HepG2 (cell line): ENCODE results near the gene PDP2. TPM values are rescaled to one million over a fixed set of nuclear protein-coding genes. Genes with fewer than 3 reads are reported as not detected.

Experiments
- CEBPB ChIP-seq: IDR thresholded peaks from 2 replicates; pipeline ENCODE4 v1.6.1; 2011; ENCODE audit warnings: low read depth, low read length, improper control_type of control experiment, borderline replicate concordance
- HDAC2 ChIP-seq: sonication (generic); formaldehyde crosslinking; IDR thresholded peaks from 2 replicates; pipeline ENCODE4 v1.4.0; 2020; ENCODE audit warnings: missing genetic modification reagents
- IRF1 ChIP-seq: sonication (generic); formaldehyde crosslinking; IDR thresholded peaks from 2 replicates; pipeline ENCODE4 v1.4.0; 2020; ENCODE audit warnings: low read depth, mild to moderate bottlenecking, missing genetic modification reagents
- NBN ChIP-seq: fragments of 450-650 bp; conservative IDR thresholded peaks from 2 replicates; pipeline ENCODE4 v1.6.1; 2017
- NFYC ChIP-seq: IDR thresholded peaks from 2 replicates; pipeline ENCODE4 v1.6.1; 2016; ENCODE audit warnings: missing genetic modification reagents, missing compliant biosample characterization
- PAX8 ChIP-seq: sonication (generic); formaldehyde crosslinking; IDR thresholded peaks from 2 replicates; pipeline ENCODE4 v1.8.0; 2022; ENCODE audit warnings: mild to moderate bottlenecking, missing genetic modification reagents, borderline replicate concordance
- PHF20 ChIP-seq: sonication (generic); formaldehyde crosslinking; IDR thresholded peaks from 2 replicates; pipeline ENCODE4 v1.5.0; 2020; ENCODE audit warnings: mild to moderate bottlenecking, missing genetic modification reagents
- SRF ChIP-seq: IDR thresholded peaks from 2 replicates; pipeline ENCODE4 v1.6.1; 2011; ENCODE audit warnings: mild to moderate bottlenecking, low read depth, low read length, moderate library complexity
- SSRP1 ChIP-seq: IDR thresholded peaks from 2 replicates; pipeline ENCODE4 v1.6.1; 2016; ENCODE audit warnings: control low read depth
- TCF7 ChIP-seq: sonication (generic); IDR thresholded peaks from 2 replicates; pipeline ENCODE4 v1.6.1; 2016; ENCODE audit warnings: antibody characterized with exemption, low read depth
- ZMYM2 ChIP-seq: sonication (generic); formaldehyde crosslinking; IDR thresholded peaks from 2 replicates; pipeline ENCODE4 v1.8.0; 2022; ENCODE audit warnings: mild to moderate bottlenecking, missing genetic modification reagents
- ZMYM3 ChIP-seq: sonication (generic); formaldehyde crosslinking; IDR thresholded peaks from 2 replicates; pipeline ENCODE4 v1.5.1; 2020; ENCODE audit warnings: mild to moderate bottlenecking, missing genetic modification reagents
- ZNF331 ChIP-seq: sonication (generic); formaldehyde crosslinking; IDR thresholded peaks from 2 replicates; pipeline ENCODE4 v1.4.0; 2020; ENCODE audit warnings: missing genetic modification reagents
- ZNF33A ChIP-seq: sonication (generic); formaldehyde crosslinking; IDR thresholded peaks from 2 replicates; pipeline ENCODE4 v1.5.1; 2020; ENCODE audit warnings: missing genetic modification reagents, mild to moderate bottlenecking, moderate library complexity, borderline replicate concordance
- ZNF34 ChIP-seq: sonication (generic); formaldehyde crosslinking; IDR thresholded peaks from 2 replicates; pipeline ENCODE4 v1.4.0; 2020; ENCODE audit warnings: mild to moderate bottlenecking, missing genetic modification reagents, borderline replicate concordance
- ZNF780A ChIP-seq: sonication (generic); formaldehyde crosslinking; IDR thresholded peaks from 2 replicates; pipeline ENCODE4 v1.8.0; 2022; ENCODE audit warnings: mild to moderate bottlenecking, missing genetic modification reagents, moderate library complexity
- polyA plus RNA-seq, 8 experiments: library from polyadenylated mRNA; depleted of rRNA in 3 of 8; stranded (reverse) in 7 of 8; unstranded in 1 of 8; fragments of >200 nt; fragmentation: Illumina TruSeq in 4 of 8; extraction: Trizol in 4 of 8; gene quantifications; 2 replicates each; pipeline versions ENCODE4 v1.2.1 to v1.2.3, GENCODE V29; 2011 to 2016; ENCODE audit warnings: low read depth in 4 of 8, missing spikeins in 1 of 8, mixed read lengths in 1 of 8; ENCODE audit not compliant: insufficient read depth in 1 of 8
- total RNA-seq, 5 experiments: library from RNA; depleted of rRNA; stranded (reverse); fragments of >200 nt; fragmentation: Illumina TruSeq; extraction: Trizol; gene quantifications; 2 replicates each; pipeline ENCODE4 v1.2.3, GENCODE V29; 2016; ENCODE audit warnings: low read depth in 1 of 5
- TF ChIP-seq, protein P1 (sequence below): IDR thresholded peaks from 2 replicates; pipeline ENCODE4 v1.4.0; 2020; ENCODE audit warnings: mild to moderate bottlenecking, missing genetic modification reagents
- TF ChIP-seq, protein P2 (sequence below): sonication (generic); formaldehyde crosslinking; IDR thresholded peaks from 2 replicates; pipeline ENCODE4 v1.4.0; 2020; ENCODE audit warnings: missing genetic modification reagents; ENCODE audit errors: not compliant biosample characterization
- TF ChIP-seq, protein P3 (sequence below): sonication (generic); formaldehyde crosslinking; IDR thresholded peaks from 2 replicates; pipeline ENCODE4 v1.5.0; 2020; ENCODE audit warnings: missing genetic modification reagents
- TF ChIP-seq, protein P4 (sequence below): sonication (generic); formaldehyde crosslinking; IDR thresholded peaks from 2 replicates; pipeline ENCODE4 v1.8.0; 2022; ENCODE audit warnings: mild to moderate bottlenecking, missing genetic modification reagents, moderate library complexity
- TF ChIP-seq, protein P5 (sequence below): sonication (generic); formaldehyde crosslinking; conservative IDR thresholded peaks from 2 replicates; pipeline ENCODE4 v1.8.0; 2022; ENCODE audit warnings: low read depth, missing genetic modification reagents

PDP2 gene
- total and polyA plus RNA-seq, 2 of the 13 experiments (the other 11 are each of a cell fraction or from before 2014, with no cell fraction given) = 12.8 to 15.8 TPM

DNA sequence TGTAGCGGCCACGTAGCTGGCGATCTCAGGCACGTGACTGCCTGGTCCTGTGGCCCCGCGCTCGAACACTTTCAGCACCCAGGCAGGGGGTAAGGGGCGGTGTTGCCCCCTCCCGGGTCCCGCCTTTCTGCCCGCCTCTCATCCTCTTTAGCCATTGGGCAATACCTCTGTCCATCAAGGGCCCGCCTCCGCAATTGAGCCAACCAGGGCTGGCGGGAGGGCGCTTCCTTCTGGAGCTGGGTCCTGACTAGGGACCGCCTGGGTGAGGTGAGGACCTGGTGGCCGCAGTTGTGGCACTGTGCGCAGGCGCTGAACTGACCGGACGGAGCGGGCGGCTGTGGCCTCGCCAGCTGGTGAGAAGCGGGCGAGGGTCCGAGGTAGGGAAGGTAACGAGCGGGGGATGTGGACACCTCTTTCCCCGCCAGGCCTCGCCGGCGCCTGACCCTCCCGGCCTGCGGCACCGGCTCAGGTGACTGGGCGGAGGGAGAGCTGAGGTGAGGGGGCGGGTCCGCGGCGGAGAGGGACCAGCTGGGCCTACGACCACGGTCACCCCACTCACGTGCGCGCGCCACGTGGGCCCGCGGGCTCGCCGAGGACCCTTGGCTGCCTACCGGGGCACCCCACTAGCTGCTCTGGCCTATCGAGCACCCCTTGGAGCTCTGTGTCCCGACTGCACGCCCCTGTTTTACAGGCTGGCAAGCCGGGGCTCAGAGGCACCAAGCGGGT, at the start of gene PDP2 (continued):
- TF ChIP-seq, protein P1, sequence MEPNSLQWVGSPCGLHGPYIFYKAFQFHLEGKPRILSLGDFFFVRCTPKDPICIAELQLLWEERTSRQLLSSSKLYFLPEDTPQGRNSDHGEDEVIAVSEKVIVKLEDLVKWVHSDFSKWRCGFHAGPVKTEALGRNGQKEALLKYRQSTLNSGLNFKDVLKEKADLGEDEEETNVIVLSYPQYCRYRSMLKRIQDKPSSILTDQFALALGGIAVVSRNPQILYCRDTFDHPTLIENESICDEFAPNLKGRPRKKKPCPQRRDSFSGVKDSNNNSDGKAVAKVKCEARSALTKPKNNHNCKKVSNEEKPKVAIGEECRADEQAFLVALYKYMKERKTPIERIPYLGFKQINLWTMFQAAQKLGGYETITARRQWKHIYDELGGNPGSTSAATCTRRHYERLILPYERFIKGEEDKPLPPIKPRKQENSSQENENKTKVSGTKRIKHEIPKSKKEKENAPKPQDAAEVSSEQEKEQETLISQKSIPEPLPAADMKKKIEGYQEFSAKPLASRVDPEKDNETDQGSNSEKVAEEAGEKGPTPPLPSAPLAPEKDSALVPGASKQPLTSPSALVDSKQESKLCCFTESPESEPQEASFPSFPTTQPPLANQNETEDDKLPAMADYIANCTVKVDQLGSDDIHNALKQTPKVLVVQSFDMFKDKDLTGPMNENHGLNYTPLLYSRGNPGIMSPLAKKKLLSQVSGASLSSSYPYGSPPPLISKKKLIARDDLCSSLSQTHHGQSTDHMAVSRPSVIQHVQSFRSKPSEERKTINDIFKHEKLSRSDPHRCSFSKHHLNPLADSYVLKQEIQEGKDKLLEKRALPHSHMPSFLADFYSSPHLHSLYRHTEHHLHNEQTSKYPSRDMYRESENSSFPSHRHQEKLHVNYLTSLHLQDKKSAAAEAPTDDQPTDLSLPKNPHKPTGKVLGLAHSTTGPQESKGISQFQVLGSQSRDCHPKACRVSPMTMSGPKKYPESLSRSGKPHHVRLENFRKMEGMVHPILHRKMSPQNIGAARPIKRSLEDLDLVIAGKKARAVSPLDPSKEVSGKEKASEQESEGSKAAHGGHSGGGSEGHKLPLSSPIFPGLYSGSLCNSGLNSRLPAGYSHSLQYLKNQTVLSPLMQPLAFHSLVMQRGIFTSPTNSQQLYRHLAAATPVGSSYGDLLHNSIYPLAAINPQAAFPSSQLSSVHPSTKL (CRISPR knock-in tag) = peak; percentile 61
- 0 out of 2 replicates have a peak, but pooled peaks have one; percentile 20 for TF ChIP-seq ZMYM3 (CRISPR knock-in tag)
- TF ChIP-seq NBN = no peak
- no peak for TF ChIP-seq PHF20 (CRISPR knock-in tag)
- TF ChIP-seq, protein P2, sequence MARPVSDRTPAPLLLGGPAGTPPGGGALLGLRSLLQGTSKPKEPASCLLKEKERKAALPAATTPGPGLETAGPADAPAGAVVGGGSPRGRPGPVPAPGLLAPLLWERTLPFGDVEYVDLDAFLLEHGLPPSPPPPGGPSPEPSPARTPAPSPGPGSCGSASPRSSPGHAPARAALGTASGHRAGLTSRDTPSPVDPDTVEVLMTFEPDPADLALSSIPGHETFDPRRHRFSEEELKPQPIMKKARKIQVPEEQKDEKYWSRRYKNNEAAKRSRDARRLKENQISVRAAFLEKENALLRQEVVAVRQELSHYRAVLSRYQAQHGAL (CRISPR knock-in tag) = peak; percentile 92
- TF ChIP-seq, protein P3, sequence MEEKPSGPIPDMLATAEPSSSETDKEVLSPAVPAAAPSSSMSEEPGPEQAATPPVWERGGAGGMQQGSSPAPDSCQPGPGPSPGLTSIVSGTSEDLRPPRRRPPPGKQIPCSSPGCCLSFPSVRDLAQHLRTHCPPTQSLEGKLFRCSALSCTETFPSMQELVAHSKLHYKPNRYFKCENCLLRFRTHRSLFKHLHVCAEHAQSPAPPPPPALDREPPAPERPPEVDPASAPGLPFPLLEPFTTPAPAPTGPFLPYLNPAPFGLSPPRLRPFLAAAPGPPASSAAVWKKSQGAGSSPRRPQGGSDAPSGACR (CRISPR knock-in tag) = peak; percentile 88; the same call in 1 of the 2 replicates
- peak; percentile 73; the same call in 1 of the 2 replicates for TF ChIP-seq SSRP1 (CRISPR knock-in tag)
- TF ChIP-seq CEBPB = peak; percentile 97
- peak; percentile 92 for TF ChIP-seq IRF1 (CRISPR knock-in tag)
- TF ChIP-seq NFYC = peak; percentile 100
- TF ChIP-seq, protein P4, sequence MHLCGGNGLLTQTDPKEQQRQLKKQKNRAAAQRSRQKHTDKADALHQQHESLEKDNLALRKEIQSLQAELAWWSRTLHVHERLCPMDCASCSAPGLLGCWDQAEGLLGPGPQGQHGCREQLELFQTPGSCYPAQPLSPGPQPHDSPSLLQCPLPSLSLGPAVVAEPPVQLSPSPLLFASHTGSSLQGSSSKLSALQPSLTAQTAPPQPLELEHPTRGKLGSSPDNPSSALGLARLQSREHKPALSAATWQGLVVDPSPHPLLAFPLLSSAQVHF (CRISPR knock-in tag) = peak; percentile 76
- TF ChIP-seq ZMYM2 = peak; percentile 95; the same call in 1 of the 2 replicates
- TF ChIP-seq ZNF34 (CRISPR knock-in tag) = peak; percentile 59; the same call in 1 of the 2 replicates
- TF ChIP-seq, protein P5, sequence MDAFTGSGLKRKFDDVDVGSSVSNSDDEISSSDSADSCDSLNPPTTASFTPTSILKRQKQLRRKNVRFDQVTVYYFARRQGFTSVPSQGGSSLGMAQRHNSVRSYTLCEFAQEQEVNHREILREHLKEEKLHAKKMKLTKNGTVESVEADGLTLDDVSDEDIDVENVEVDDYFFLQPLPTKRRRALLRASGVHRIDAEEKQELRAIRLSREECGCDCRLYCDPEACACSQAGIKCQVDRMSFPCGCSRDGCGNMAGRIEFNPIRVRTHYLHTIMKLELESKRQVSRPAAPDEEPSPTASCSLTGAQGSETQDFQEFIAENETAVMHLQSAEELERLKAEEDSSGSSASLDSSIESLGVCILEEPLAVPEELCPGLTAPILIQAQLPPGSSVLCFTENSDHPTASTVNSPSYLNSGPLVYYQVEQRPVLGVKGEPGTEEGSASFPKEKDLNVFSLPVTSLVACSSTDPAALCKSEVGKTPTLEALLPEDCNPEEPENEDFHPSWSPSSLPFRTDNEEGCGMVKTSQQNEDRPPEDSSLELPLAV (CRISPR knock-in tag) = no peak
- TF ChIP-seq SRF = no peak
- peak; percentile 60; the same call in 1 of the 2 replicates for TF ChIP-seq PAX8 (CRISPR knock-in tag)
- peak; percentile 92 for TF ChIP-seq ZNF331 (CRISPR knock-in tag)
- TF ChIP-seq TCF7 = no peak
- TF ChIP-seq ZNF33A (CRISPR knock-in tag) = no peak
- no peak for TF ChIP-seq ZNF780A (CRISPR knock-in tag)
- peak; percentile 82 for TF ChIP-seq HDAC2 (CRISPR knock-in tag)
